NCI-H510A treated with DMSO at 0.1 percent for 48 hours (cell line): ENCODE data around the gene CTNND2.

Source experiments
- DNase-seq: peaks from one replicate; lab custom pipeline; 2025; lab: John Stamatoyannopoulos, UW

Gene CTNND2

GRCh38 chr5:11171236-11171635 is 733.0 kb downstream of the CTNND2 start:
- DNase-seq, result no peak

- no peak for DNase-seq
These were observed 737.3 kb downstream of the CTNND2 start for GRCh38 chr5:11166923-11167322.

- no peak for DNase-seq
These were observed 739.5 kb downstream of the CTNND2 start for GRCh38 chr5:11164531-11165294.

GRCh38 chr5:11157132-11157531 is 747.1 kb downstream of the CTNND2 start:
- no peak for DNase-seq

- DNase-seq, result no peak
These were observed 750.4 kb downstream of the CTNND2 start for GRCh38 chr5:11153670-11154382.

- DNase-seq, result no peak
These were observed 751.9 kb downstream of the CTNND2 start for GRCh38 chr5:11152368-11152767.

- no peak for DNase-seq
These were observed 753.3 kb downstream of the CTNND2 start for GRCh38 chr5:11150976-11151375.

GRCh38 chr5:11148810-11149539 is 755.3 kb downstream of the CTNND2 start:
- DNase-seq, result no peak

- DNase-seq, result no peak
These were observed 758.1 kb downstream of the CTNND2 start for GRCh38 chr5:11146171-11146570.

- DNase-seq, result no peak
These were observed 760.6 kb downstream of the CTNND2 start for GRCh38 chr5:11143456-11144267.

- no peak for DNase-seq
These were observed 764.9 kb downstream of the CTNND2 start for GRCh38 chr5:11139217-11139865.

- no peak for DNase-seq
These were observed 774.1 kb downstream of the CTNND2 start for GRCh38 chr5:11130131-11130530.

- DNase-seq, result no peak
These were observed 776.2 kb downstream of the CTNND2 start for GRCh38 chr5:11128021-11128420.

GRCh38 chr5:11126844-11127243 is 777.4 kb downstream of the CTNND2 start:
- no peak for DNase-seq

- DNase-seq, result no peak
These were observed 782.4 kb downstream of the CTNND2 start for GRCh38 chr5:11121885-11122284.

GRCh38 chr5:11110128-11110527 is 794.1 kb downstream of the CTNND2 start:
- DNase-seq, result no peak

GRCh38 chr5:11105696-11106095 is 798.5 kb downstream of the CTNND2 start:
- DNase-seq, result no peak

GRCh38 chr5:11104651-11105112 is 799.6 kb downstream of the CTNND2 start:
- DNase-seq, result no peak

- DNase-seq, result no peak
These were observed 800.0 kb downstream of the CTNND2 start for GRCh38 chr5:11104210-11104609.

GRCh38 chr5:11084111-11084510 is 820.1 kb downstream of the CTNND2 start:
- no peak for DNase-seq

- DNase-seq, result no peak
These were observed 821.8 kb downstream of the CTNND2 start for GRCh38 chr5:11082404-11082945.
